GM19043 (cell line): ENCODE results near the gene DRGX.

ENCODE experiments used
- ATAC-seq: cut with Tn5 transposase; IDR thresholded peaks from one replicate; pipeline ENCODE4 v1.9.1; 2021; ENCODE audit warnings: low read depth; ENCODE audit not compliant: unreplicated experiment

The DRGX gene

GRCh38 chr10:49350138-49350537 is 45.8 kb downstream of the DRGX start:
- no peak for ATAC-seq

DNA sequence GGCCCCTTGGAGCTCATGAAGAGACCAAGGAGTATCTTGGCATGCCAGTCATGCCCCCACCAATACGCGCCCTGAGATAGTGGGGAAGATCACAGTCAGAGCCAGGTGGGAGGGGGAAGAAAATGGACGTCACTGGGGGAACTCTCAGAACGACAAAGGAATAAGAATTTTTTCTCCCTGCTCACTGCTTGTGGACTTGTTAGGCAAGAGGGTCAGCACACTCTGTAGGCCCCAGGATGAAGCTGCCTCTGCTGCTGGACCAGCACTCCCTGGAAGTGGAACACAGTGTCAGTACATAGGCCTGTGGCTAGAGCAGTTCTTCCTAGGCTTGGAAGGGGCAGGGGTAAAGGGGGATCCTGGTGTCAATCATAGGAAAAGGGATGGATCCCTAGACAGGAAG is 46.5 kb downstream of the DRGX start:
- no peak for ATAC-seq

DNA sequence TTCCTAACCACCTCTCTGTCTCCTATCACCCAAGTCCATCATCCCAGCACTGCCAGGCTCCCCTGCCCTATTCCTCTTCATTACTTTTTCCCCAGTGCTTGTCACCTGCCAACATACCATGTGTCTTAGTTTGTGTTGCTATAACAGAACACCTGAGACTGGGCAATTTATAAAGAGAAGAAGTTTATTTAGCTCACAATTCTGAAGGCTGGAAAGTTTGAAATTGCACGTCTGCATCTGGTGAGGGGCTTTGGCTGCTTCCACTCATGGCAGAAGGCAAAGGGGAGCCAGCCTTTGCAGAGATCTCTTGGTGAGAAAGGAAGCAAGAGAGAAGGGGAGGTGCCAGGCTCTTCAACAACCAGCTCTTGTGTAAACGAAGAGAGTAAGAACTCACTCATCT is 47.3 kb downstream of the DRGX start:
- ATAC-seq: no peak

GRCh38 chr10:49347827-49348226 is 48.1 kb downstream of the DRGX start:
- ATAC-seq: no peak

GRCh38 chr10:49347342-49347741 is 48.5 kb downstream of the DRGX start:
- no peak for ATAC-seq

DNA sequence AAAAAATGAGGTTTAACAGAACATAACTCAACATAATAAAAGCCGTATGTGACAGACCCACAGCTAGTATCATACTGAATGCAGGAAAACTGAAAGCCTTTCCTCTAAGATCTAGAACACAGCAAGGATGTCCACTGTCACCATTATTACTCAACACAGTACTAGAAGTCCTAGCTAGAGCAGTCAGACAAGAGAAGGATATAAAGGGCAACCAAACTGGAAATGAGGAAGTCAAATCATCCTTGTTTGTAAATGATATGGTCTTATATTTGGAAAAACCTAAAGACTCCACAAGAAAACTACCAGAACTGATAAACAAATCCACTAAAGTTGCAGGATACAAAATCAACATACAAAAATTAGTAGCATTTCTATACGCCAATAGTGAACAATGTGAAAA is 51.0 kb downstream of the DRGX start:
- ATAC-seq: no peak

GRCh38 chr10:49338604-49339003 is 57.3 kb downstream of the DRGX start:
- no peak for ATAC-seq

DNA sequence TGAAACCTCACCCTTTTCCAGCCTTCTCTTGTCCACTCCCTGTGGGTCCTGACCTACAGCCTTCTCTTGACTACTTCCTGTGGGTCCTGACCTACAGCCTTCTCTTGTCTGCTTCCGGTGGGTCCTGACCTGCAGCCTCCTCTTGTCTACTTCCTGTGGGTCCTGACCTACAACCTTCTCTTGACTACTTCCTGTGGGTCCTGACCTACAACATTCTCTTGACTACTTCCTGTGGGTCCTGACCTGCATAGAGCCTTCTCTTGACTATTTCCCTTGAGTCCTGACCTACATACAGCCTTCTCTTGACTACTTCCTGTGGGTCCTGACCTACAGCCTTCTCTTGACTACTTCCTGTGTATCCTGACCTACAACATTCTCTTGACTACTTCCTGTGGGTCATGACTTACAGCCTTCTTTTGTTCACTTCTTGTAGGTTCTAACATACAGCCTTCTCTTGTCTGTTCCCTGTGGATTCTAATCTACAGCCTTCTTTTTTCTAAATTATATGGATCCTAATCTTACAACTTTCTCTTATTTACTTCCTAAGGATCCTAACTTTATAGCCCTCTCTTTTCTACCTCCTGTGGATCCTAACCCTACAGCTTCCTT is 60.4 kb downstream of the DRGX start:
- no peak for ATAC-seq

DNA sequence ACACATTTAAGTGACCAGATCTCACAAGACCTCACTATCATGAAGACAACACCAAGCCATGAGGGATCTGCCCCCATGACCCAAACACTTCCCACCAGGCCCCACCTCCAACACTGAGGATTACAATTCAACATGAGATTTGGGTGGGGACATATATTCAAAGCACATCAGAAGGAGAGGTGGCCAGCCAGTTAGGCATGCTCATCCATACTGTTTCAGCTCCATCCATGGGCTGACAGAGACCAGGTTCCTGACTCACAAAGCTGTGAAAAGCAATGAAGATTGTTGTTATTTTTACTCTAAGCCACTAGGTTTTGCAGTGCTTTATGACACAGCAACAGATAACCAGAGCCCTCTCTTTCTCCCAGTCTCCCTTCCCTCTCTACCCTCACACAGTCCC is 60.9 kb downstream of the DRGX start:
- no peak for ATAC-seq

DNA sequence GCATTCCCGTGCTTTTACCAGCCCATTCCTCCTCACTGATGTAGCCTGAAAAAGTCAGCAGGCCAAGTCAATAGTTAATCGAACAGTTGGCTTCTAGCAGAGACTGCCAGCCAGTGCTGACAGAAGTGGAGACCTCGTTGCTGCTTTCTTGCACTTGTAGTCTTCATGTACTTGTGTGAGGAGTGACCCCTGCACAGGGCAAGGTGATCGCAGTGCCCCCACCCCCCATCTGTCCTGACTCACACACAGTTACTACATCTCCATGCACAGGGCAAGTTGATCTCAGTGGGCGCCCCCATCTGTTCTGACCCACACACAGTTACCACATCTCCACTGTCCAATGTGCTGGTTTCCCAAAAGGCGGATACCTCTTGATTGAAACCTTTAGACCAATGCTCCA is 62.7 kb downstream of the DRGX start:
- ATAC-seq: no peak

DNA sequence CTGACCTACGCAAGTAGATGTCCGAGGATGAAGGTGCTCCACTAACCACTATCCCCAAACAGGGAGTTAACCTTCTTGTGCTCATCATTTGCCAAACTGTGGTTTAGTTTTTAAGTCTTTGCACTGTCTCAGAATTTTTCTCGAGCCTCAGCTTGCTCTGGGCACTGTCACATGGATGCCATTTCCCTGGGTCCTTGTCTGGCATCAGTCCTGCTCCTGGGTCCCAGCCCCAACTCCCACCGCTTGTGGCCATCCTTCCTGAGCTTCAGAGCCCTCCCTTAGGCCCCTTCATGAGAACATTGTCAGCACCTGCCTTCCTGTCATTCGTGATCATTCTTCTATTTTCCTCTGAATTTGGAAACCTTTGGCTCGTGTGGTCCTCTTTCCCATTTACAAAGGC is 63.1 kb downstream of the DRGX start:
- ATAC-seq: no peak

DNA sequence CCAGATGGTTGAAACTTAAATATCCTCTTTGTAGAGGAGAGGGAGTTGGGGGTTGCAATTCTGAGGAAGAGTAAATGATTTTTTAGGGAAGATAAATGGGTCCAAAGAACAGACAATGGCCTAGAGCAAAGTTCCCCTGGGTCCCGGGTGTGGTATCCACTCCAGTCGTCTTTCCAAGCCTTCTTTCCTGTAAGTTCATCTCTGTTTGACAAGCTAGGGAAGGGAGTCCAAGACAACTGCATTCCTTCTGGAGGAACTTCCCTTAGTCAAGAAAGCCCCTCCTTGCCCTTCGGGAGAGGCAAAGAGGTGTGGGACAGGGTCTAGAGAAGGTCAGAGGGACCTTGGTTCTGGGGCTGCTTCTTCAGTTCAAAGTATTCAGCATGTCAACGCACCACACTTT is 63.6 kb downstream of the DRGX start:
- ATAC-seq: no peak

- no peak for ATAC-seq
Measured at GRCh38 chr10:49331431-49331830, 64.5 kb downstream of the DRGX start.

- no peak for ATAC-seq
Measured at GRCh38 chr10:49330127-49330665, 65.7 kb downstream of the DRGX start.

- no peak for ATAC-seq
Measured at GRCh38 chr10:49329146-49329505, 66.8 kb downstream of the DRGX start.

DNA sequence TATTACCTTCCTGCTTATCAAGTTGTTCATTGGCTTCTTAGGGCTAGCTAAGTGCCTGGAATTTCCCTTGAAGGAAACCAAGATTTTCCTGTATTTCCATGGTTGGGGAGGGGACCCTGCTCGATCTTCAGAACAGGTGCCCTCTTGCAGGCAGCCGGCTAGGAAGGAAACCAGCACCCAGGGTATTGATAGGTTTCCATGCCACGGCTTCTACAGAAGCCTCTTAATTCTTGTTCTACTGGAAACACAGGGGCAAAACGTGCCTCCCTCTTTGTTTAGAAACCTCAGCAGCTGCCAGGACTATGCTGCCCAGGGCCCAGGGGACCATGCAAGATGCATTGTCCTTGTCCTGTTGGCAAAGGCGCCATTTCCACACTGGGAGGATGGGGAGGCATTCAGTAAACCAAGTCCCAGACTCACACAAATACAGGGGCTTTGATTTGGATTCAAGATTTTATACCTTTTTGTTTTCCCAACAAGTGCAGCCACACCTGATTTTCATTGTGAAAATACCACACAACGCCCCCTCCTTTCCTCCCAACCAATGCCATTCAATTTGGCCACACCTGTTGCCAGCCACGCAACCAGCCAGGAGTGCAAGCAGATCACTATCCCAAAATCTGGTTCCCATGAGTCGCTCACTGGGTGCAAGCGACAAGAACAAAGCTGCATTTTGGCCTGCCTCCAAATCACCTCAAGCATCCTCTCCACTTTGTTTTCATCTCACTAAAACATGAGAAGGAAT is 67.3 kb downstream of the DRGX start:
- ATAC-seq: no peak

DNA sequence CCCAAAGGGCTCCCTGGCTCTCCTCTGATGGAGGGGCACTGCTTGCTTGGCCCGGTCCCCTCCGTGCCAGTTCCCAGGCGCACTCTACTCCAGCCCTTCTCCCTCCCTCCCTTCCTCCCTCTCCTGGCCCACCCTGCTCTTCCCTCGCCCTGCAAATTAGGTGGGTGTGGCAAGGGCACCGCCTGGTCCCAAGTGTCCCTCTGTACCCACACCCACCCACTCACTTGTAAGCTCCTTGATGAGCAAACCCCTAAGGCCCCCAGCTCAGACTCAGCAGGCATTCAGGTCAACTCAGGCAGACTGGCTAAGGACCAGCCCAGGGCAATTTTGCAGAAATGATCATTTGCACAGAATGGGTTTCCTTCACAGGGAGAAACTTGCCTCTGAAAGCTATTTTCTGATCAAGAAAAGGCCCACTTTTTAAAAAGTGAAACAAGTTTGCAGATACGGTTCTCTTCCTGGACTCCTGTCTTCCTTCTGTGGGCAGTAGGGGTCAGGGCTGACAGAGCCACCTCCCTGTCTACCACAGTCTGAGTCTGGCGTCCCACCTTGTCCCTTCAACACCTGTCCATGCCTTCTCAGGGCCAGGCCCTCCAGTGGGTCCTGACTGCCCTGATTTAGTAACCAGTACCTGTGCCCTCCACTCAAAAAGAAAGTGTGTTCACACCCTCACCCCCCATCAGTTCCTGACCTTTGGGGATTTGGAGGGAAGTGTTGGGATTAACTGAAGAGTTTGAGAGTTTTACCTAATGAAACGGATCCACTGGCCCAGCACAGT is 68.7 kb downstream of the DRGX start:
- no peak for ATAC-seq

GRCh38 chr10:49325916-49326783 is 69.7 kb downstream of the DRGX start:
- ATAC-seq: no peak

GRCh38 chr10:49325131-49325915 is 70.6 kb downstream of the DRGX start:
- no peak for ATAC-seq

- no peak for ATAC-seq
Measured at GRCh38 chr10:49324711-49325110, 71.2 kb downstream of the DRGX start.
